Uterus (tissue), 2 donors: ENCODE data around the gene SOX5.

Experiments used
- CTCF ChIP-seq, 4 experiments: fragments of 200-600 bp in 2 of 4; fragments of 450-650 bp in 2 of 4; sonication (generic) in 2 of 4; IDR thresholded peaks; one replicate each; pipeline ENCODE4 v1.5.1; 2016 to 2019; ENCODE audit warnings: antibody characterized with exemption in 4 of 4, mild to moderate bottlenecking in 2 of 4, moderate library complexity in 1 of 4
- POLR2A ChIP-seq, 2 donors: fragments of 450-650 bp; IDR thresholded peaks; one replicate each; pipeline ENCODE4 v1.6.1; 2016; ENCODE audit warnings: antibody characterized with exemption in 2 of 2, mild to moderate bottlenecking in 1 of 2, moderate library complexity in 1 of 2

GRCh38 chr12:23576372-23576771 lies 373.1 kb downstream of the SOX5 start:
- TF ChIP-seq CTCF (IDR thresholded peaks at IDR 0.05) (no peak), POLR2A (IDR thresholded peaks at IDR 0.05) (no peak)
